Adrenal gland (tissue), 5 donors: Measurements from ENCODE around the gene NCKIPSD.

Source experiments
- CTCF ChIP-seq, 6 experiments: fragments of 450-650 bp in 4 of 6; fragments of 200-600 bp in 2 of 6; sonication (generic) in 1 of 6; IDR thresholded peaks; 1 replicate in 5 of 6; 2 replicates in 1 of 6; pipeline versions ENCODE4 v1.5.1 to v1.8.0; 2016 to 2021; ENCODE audit warnings: antibody characterized with exemption in 6 of 6, mild to moderate bottlenecking in 2 of 6, moderate library complexity in 1 of 6
- POLR2A ChIP-seq, 2 donors: fragments of 450-650 bp; IDR thresholded peaks; one replicate each; pipeline ENCODE4 v1.6.1; 2017; ENCODE audit warnings: antibody characterized with exemption in 2 of 2, mild to moderate bottlenecking in 2 of 2, moderate library complexity in 1 of 2
- donor health status: DM: no; HTN: no; CAD: no.

GRCh38 chr3:48633256-48633655 lies 52.5 kb downstream of the NCKIPSD start:
- TF ChIP-seq POLR2A (IDR thresholded peaks at IDR 0.05), result no peak
- TF ChIP-seq CTCF (IDR thresholded peaks at IDR 0.05), result no peak
